H9 (cell line): Measurements from ENCODE around the gene ENGASE. TPM values are rescaled to one million over a fixed set of nuclear protein-coding genes. Genes with fewer than 3 reads are reported as not detected.

Experiments used
- DNase-seq: peaks from one replicate; pipeline ENCODE4 v3.0.0-alpha.2; 2017
- H2AFZ ChIP-seq: one replicate; pipeline ENCODE4 v1.6.1; 2013; ENCODE audit warnings: mild to moderate bottlenecking, low read length, control low read depth, moderate library complexity
- H2AK5ac ChIP-seq: 2 replicates; pipeline ENCODE4 v1.6.1; 2013; ENCODE audit warnings: low read length, control low read depth, mixed read lengths; ENCODE audit not compliant: insufficient read length
- H2BK120ac ChIP-seq: one replicate; pipeline ENCODE4 v1.6.1; 2013; ENCODE audit warnings: low read depth, mild to moderate bottlenecking, low read length, control low read depth, inconsistent platforms; ENCODE audit not compliant: poor library complexity, severe bottlenecking
- H2BK12ac ChIP-seq: 2 replicates; pipeline ENCODE4 v1.6.1; 2013; ENCODE audit warnings: low read length, control low read depth, mixed read lengths, low read depth; ENCODE audit not compliant: insufficient read length
- H2BK15ac ChIP-seq: 2 replicates; pipeline ENCODE4 v1.6.1; 2013; ENCODE audit warnings: low read depth, low read length, control low read depth
- H2BK20ac ChIP-seq: one replicate; pipeline ENCODE4 v1.6.1; 2013; ENCODE audit warnings: low read depth, mild to moderate bottlenecking, low read length, control low read depth, inconsistent platforms; ENCODE audit not compliant: poor library complexity, severe bottlenecking
- H2BK5ac ChIP-seq: 2 replicates; pipeline ENCODE4 v1.6.1; 2013; ENCODE audit warnings: low read length, control low read depth, mixed read lengths; ENCODE audit not compliant: insufficient read length
- H3K14ac ChIP-seq: 2 replicates; pipeline ENCODE4 v1.6.1; 2013; ENCODE audit warnings: low read length, control low read depth; ENCODE audit not compliant: insufficient read depth
- H3K18ac ChIP-seq: 2 replicates; pipeline ENCODE4 v1.6.1; 2013; ENCODE audit warnings: low read depth, mild to moderate bottlenecking, mixed read lengths, low read length, control low read depth; ENCODE audit not compliant: insufficient read length
- H3K23ac ChIP-seq: 2 replicates; pipeline ENCODE4 v1.6.1; 2013; ENCODE audit warnings: low read length, control low read depth, mixed read lengths, low read depth; ENCODE audit not compliant: insufficient read length
- H3K23me2 ChIP-seq: 2 replicates; pipeline ENCODE4 v1.6.1; 2013; ENCODE audit warnings: low read depth, mild to moderate bottlenecking, mixed read lengths, low read length, control low read depth; ENCODE audit not compliant: insufficient read length, poor library complexity, severe bottlenecking
- H3K27ac ChIP-seq: 2 replicates; pipeline ENCODE4 v1.5.1; 2013; ENCODE audit warnings: low read length, control low read depth, mixed read lengths, low read depth; ENCODE audit not compliant: insufficient read length
- H3K27me3 ChIP-seq: 2 replicates; pipeline ENCODE4 v1.6.1; 2013; ENCODE audit warnings: low read length, control low read depth, inconsistent platforms; ENCODE audit not compliant: insufficient read depth
- H3K4ac ChIP-seq: 2 replicates; pipeline ENCODE4 v1.6.1; 2013; ENCODE audit warnings: low read depth, mild to moderate bottlenecking, control low read depth, inconsistent platforms, low read length, moderate library complexity
- H3K4me1 ChIP-seq: 2 replicates; pipeline ENCODE4 v1.6.1; 2013; ENCODE audit warnings: low read length, control low read depth, inconsistent platforms; ENCODE audit not compliant: insufficient read depth
- H3K4me2 ChIP-seq: 2 replicates; pipeline ENCODE4 v1.6.1; 2013; ENCODE audit warnings: low read length, control low read depth, mixed read lengths; ENCODE audit not compliant: insufficient read length, insufficient read depth
- H3K56ac ChIP-seq: 2 replicates; pipeline ENCODE4 v1.6.1; 2013; ENCODE audit warnings: low read depth, mild to moderate bottlenecking, mixed read lengths, low read length, control low read depth; ENCODE audit not compliant: insufficient read length
- H3K79me1 ChIP-seq: 2 replicates; pipeline ENCODE4 v1.6.1; 2013; ENCODE audit warnings: low read depth, mild to moderate bottlenecking, moderate library complexity, low read length, control low read depth, inconsistent platforms; ENCODE audit not compliant: insufficient read depth, poor library complexity, severe bottlenecking
- H3K79me2 ChIP-seq: 2 replicates; pipeline ENCODE4 v1.6.1; 2013; ENCODE audit warnings: low read length, control low read depth, inconsistent platforms; ENCODE audit not compliant: insufficient read depth
- H3K9ac ChIP-seq: 2 replicates; pipeline ENCODE4 v1.6.1; 2013; ENCODE audit warnings: low read length, control low read depth, mixed read lengths; ENCODE audit not compliant: insufficient read length; ENCODE audit errors: extremely low read depth
- H3K9me3 ChIP-seq: one replicate; pipeline ENCODE4 v1.6.1; 2013; ENCODE audit warnings: low read depth, low read length, inconsistent platforms; ENCODE audit not compliant: control insufficient read depth
- H3T11ph ChIP-seq: one replicate; pipeline ENCODE4 v1.6.1; 2013; ENCODE audit warnings: mild to moderate bottlenecking, low read length, control low read depth, inconsistent platforms
- H4K20me1 ChIP-seq: one replicate; pipeline ENCODE4 v1.6.1; 2013; ENCODE audit not compliant: control insufficient read depth, insufficient read length, insufficient read depth
- H4K5ac ChIP-seq: 2 replicates; pipeline ENCODE4 v1.6.1; 2013; ENCODE audit warnings: low read depth, mild to moderate bottlenecking, mixed read lengths, low read length, control low read depth; ENCODE audit not compliant: insufficient read length
- H4K8ac ChIP-seq: replicated peaks from 2 replicates; pipeline ENCODE4 v1.6.1; 2013; ENCODE audit warnings: low read length, control low read depth, mixed read lengths, low read depth; ENCODE audit not compliant: insufficient read length
- H4K91ac ChIP-seq: 2 replicates; pipeline ENCODE4 v1.6.1; 2013; ENCODE audit warnings: low read depth, mild to moderate bottlenecking, moderate library complexity, mixed read lengths, low read length, control low read depth; ENCODE audit not compliant: insufficient read length
- H3K27ac Mint-ChIP-seq, 3 experiments: 2 replicates in 2 of 3; 3 replicates in 1 of 3; pipeline ENCODE4 v1.8.0; 2020 to 2021; ENCODE audit warnings: mixed read lengths in 3 of 3, mild to moderate bottlenecking in 1 of 3, moderate library complexity in 1 of 3
- H3K27me3 Mint-ChIP-seq: 2 replicates; pipeline ENCODE4 v1.8.0; 2021; ENCODE audit warnings: low read depth, mild to moderate bottlenecking, moderate library complexity, mixed read lengths
- H3K36me3 Mint-ChIP-seq, 3 experiments: 2 replicates in 2 of 3; 3 replicates in 1 of 3; pipeline ENCODE4 v1.8.0; 2020 to 2021; ENCODE audit warnings: low read depth in 3 of 3, mixed read lengths in 3 of 3; ENCODE audit not compliant: insufficient read depth in 1 of 3
- H3K4me1 Mint-ChIP-seq, 2 experiments: 2 replicates each; pipeline ENCODE4 v1.8.0; 2020; ENCODE audit warnings: mixed read lengths in 2 of 2
- H3K4me3 Mint-ChIP-seq, 2 experiments: 2 replicates in 1 of 2; 3 replicates in 1 of 2; pipeline ENCODE4 v1.8.0; 2020 to 2021; ENCODE audit warnings: mild to moderate bottlenecking in 2 of 2, mixed read lengths in 2 of 2, moderate library complexity in 1 of 2
- H3K9me3 Mint-ChIP-seq, 2 experiments: 2 replicates in 1 of 2; 3 replicates in 1 of 2; pipeline ENCODE4 v1.8.0; 2020; ENCODE audit warnings: mild to moderate bottlenecking in 2 of 2, mixed read lengths in 2 of 2, moderate library complexity in 1 of 2
- CTCF ChIP-seq: fragments of 200-600 bp; sonication (generic); conservative IDR thresholded peaks from 3 replicates; pipeline ENCODE4 v1.8.0; 2021; ENCODE audit warnings: antibody characterized with exemption, mild to moderate bottlenecking
- WGBS: extraction: QIAGEN DNeasy Blood & Tissue Kit; methylation state at CpG from one replicate; pipeline ENCODE4 v1.1.7; 2013; ENCODE audit warnings: missing lambda C conversion rate, low lambda C conversion rate, mixed read lengths; ENCODE audit not compliant: insufficient read length; ENCODE audit errors: extremely low coverage; 5-methylcytosine and 5-hydroxymethylcytosine counted together
- total RNA-seq: library from RNA; stranded (reverse); gene quantifications from 2 replicates; pipeline ENCODE4 v1.2.1, GENCODE V29; 2021

Gene ENGASE
- total RNA-seq, 1 experiment from 2014 or later: 20.6 TPM

- Histone ChIP-seq H2AFZ (no peak overlapping the region), H3K4me2 (no peak overlapping the region), H2BK12ac (no peak overlapping the region), H3K23ac (no peak overlapping the region), H4K91ac (no peak overlapping the region), H4K8ac (no peak overlapping the region), H2BK5ac (no peak overlapping the region), H3K4me1 (no peaks in the 10 kb centered on the region), H4K5ac (no peak overlapping the region), H2BK120ac (no peak overlapping the region), H3T11ph (no peak overlapping the region), H2BK15ac (no peak overlapping the region), H3K9me3 (no peaks in the 10 kb centered on the region), H2AK5ac (no peak overlapping the region), H3K79me2 (no peaks in the 10 kb centered on the region), H3K14ac (no peak overlapping the region), H3K27me3 (no peaks in the 10 kb centered on the region), H3K4ac (no peak overlapping the region), H4K20me1 (peaks cover 2% of the 10 kb centered on the region), H3K9ac (no peak overlapping the region), H3K79me1 (no peaks in the 10 kb centered on the region), H3K18ac (no peak overlapping the region), H3K23me2 (no peaks in the 10 kb centered on the region), H3K27ac (no peak overlapping the region), H2BK20ac (no peak overlapping the region), H3K56ac (no peak overlapping the region)
- no peaks in the 10 kb centered on the region; a peak in 1 of 7 replicates for H3K36me3 Mint-ChIP-seq
- H3K9me3 Mint-ChIP-seq: peaks cover 4 to 11% of the 10 kb centered on the region in 2 experiments; a peak in 4 of 5 replicates
- TF ChIP-seq CTCF: no peak
- DNase-seq: no peak
- no peak overlapping the region for H3K4me3 Mint-ChIP-seq
- H3K4me1 Mint-ChIP-seq: peaks cover 0 to 14% of the 10 kb centered on the region in 2 experiments; a peak in 2 of 4 replicates
- no CpG with 5 or more reads among the region's 15 CpGs for WGBS
- no peak overlapping the region for H3K27ac Mint-ChIP-seq
- H3K27me3 Mint-ChIP-seq: peaks cover 79% of the 10 kb centered on the region
These were observed 29.5 kb upstream of the ENGASE start for GRCh38 chr17:79045001-79045729.
